HCT116 (cell line): ENCODE measurements around the gene ADAM8.

Source experiments
- CTCF ChIP-seq, 3 experiments: fragments of 200-600 bp in 1 of 3; sonication (generic) in 1 of 3; IDR thresholded peaks in 2 of 3; conservative IDR thresholded peaks in 1 of 3; 2 replicates each; pipeline ENCODE4 v1.5.1; 2012 to 2017; ENCODE audit warnings: low read depth in 2 of 3, low read length in 2 of 3, antibody characterized with exemption in 1 of 3, borderline replicate concordance in 1 of 3, control low read depth in 1 of 3, mild to moderate bottlenecking in 1 of 3, mixed read lengths in 1 of 3, mixed run types in 1 of 3, moderate library complexity in 1 of 3; ENCODE audit not compliant: insufficient read depth in 1 of 3
- FOSL1 ChIP-seq: IDR thresholded peaks from 2 replicates; pipeline ENCODE4 v1.6.1; 2012; ENCODE audit warnings: low read depth
- POLR2A ChIP-seq: IDR thresholded peaks from 2 replicates; pipeline ENCODE4 v1.7.0; 2011; ENCODE audit warnings: borderline replicate concordance; ENCODE audit not compliant: insufficient read depth, insufficient read length; ENCODE audit errors: extremely low read depth
- SIN3A ChIP-seq: IDR thresholded peaks from 2 replicates; pipeline ENCODE4 v1.6.1; 2012; ENCODE audit warnings: low read depth
- SP1 ChIP-seq: IDR thresholded peaks from 2 replicates; pipeline ENCODE4 v1.6.1; 2012; ENCODE audit warnings: low read depth
- SRF ChIP-seq: IDR thresholded peaks from 2 replicates; pipeline ENCODE4 v1.6.1; 2012; ENCODE audit warnings: low read depth
- YY1 ChIP-seq: IDR thresholded peaks from 2 replicates; pipeline ENCODE4 v1.6.1; 2011; ENCODE audit warnings: low read length, low read depth, moderate library complexity, mild to moderate bottlenecking; ENCODE audit not compliant: insufficient replicate concordance; ENCODE audit errors: extremely low read depth

DNA sequence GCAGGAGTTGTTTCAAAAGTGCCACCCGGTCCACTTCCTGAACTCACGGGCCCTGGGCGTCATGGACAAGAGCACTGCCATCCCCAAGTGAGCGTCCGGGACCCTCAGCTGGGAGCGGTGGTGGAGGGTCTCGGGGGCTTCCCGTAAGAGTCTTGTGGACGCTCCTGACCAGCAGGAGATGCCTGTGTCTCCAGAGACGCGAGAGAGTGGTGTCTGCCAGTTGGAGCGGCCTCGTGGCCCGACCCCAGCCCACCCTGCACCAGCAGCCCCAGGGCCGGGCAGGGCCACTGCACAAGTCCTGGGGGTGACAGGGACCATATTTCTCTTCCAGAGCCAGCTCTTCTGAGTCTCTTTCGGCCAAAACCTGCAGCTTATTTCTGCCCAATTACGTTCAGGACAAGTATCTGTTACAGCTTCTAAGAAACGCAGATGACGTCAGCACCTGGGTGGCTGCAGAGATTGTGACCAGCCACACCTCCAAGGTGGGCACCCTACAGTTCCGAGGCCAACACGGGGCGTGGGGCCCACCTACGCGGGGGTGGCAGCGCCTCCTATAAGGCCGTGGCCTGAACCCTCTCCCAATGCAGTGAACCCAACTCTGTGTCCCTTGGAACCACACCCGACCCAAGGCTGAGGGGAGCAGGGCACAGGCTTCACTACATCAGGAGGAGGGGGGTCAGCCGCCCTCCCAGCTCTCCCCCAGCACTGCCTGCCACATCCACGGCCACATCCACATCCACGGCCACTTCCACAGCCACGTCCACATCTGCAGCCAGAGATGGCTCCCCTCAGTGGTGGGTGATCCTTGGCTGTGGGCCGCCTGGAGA is 62.8 kb downstream of the ADAM8 start:
- TF ChIP-seq FOSL1 (no peak), SRF (no peak), CTCF (IDR thresholded peaks at IDR 0.05 in 2 of 3, conservative IDR thresholded peaks at IDR 0.05 in 1 of 3; ENCODE audit: borderline replicate concordance in 1 of 3, insufficient read depth in 1 of 3, low read depth in 2 of 3, low read length in 2 of 3) (no peak), POLR2A (no peak), SIN3A (no peak), SP1 (no peak), YY1 (no peak)
